Esophagus muscularis mucosa (tissue), 4 donors: Measurements from ENCODE around the gene MECR. TPM values are rescaled to one million over a fixed set of nuclear protein-coding genes. Genes with fewer than 3 reads are reported as not detected.

Experiments
- DNase-seq: peaks from one replicate; pipeline ENCODE4 v3.0.0-alpha.2; 2017; ENCODE audit errors: extremely low spot score
- H3K27ac ChIP-seq, 4 donors: fragments of 200-600 bp; sonication (generic); replicated peaks in 1 of 4; 1 replicate in 3 of 4; 2 replicates in 1 of 4; pipeline ENCODE4 v1.5.1; 2016 to 2019; ENCODE audit warnings: mild to moderate bottlenecking in 1 of 4
- H3K27me3 ChIP-seq, 4 donors: fragments of 200-600 bp; sonication (generic); one replicate each; pipeline versions ENCODE4 v1.5.1 to v1.6.0; 2016 to 2019
- H3K36me3 ChIP-seq, 4 donors: fragments of 200-600 bp; sonication (generic); one replicate each; pipeline ENCODE4 v1.5.1; 2016 to 2019
- H3K4me1 ChIP-seq, 4 donors: fragments of 200-600 bp; sonication (generic); one replicate each; pipeline ENCODE4 v1.5.1; 2016 to 2019
- H3K4me3 ChIP-seq, 4 donors: fragments of 200-600 bp; sonication (generic); 1 replicate in 2 of 4; 2 replicates in 2 of 4; pipeline ENCODE4 v1.5.1; 2016 to 2019; ENCODE audit warnings: mild to moderate bottlenecking in 4 of 4, moderate library complexity in 1 of 4
- H3K9me3 ChIP-seq, 4 donors: fragments of 200-600 bp; sonication (generic); 1 replicate in 3 of 4; 2 replicates in 1 of 4; pipeline ENCODE4 v1.5.1; 2016 to 2019
- EP300 ChIP-seq: sonication (generic); formaldehyde crosslinking; IDR thresholded peaks from one replicate; pipeline ENCODE4 v1.6.1; 2017; ENCODE audit warnings: antibody characterized with exemption
- POLR2A ChIP-seq: fragments of 450-650 bp; IDR thresholded peaks from one replicate; pipeline ENCODE4 v1.6.1; 2017; ENCODE audit warnings: antibody characterized with exemption, moderate library complexity, mild to moderate bottlenecking, low read depth
- POLR2AphosphoS5 ChIP-seq, 2 donors: sonication (generic); formaldehyde crosslinking; IDR thresholded peaks; one replicate each; pipeline ENCODE4 v1.6.1; 2017; ENCODE audit warnings: antibody characterized with exemption in 2 of 2
- WGBS: methylation state at CpG from one replicate; pipeline ENCODE4 v1.1.5; 2018; 5-methylcytosine and 5-hydroxymethylcytosine counted together
- intact Hi-C: fragments of 100-400 bp; cut with DNase I; formaldehyde crosslinking; loops from one replicate; pipeline ENCODE4 v1.15.1; 2023
- total RNA-seq, 4 donors: library from RNA; depleted of rRNA; stranded (reverse); fragments of >200 nt; gene quantifications; one replicate each; pipeline versions ENCODE4 v1.1.0 to v1.2.1, GENCODE V29; 2016
- TF ChIP-seq, protein P1 (sequence below), 3 experiments: fragments of 200-600 bp in 2 of 3; fragments of 450-650 bp in 1 of 3; sonication (generic) in 2 of 3; IDR thresholded peaks; one replicate each; pipeline ENCODE4 v1.5.1; 2017 to 2019; ENCODE audit warnings: antibody characterized with exemption in 3 of 3, mild to moderate bottlenecking in 2 of 3, moderate library complexity in 1 of 3

MECR gene
- total RNA-seq, 4 donors from 2014 or later = 15.4 to 20.2 (median 18.6) TPM

DNA sequence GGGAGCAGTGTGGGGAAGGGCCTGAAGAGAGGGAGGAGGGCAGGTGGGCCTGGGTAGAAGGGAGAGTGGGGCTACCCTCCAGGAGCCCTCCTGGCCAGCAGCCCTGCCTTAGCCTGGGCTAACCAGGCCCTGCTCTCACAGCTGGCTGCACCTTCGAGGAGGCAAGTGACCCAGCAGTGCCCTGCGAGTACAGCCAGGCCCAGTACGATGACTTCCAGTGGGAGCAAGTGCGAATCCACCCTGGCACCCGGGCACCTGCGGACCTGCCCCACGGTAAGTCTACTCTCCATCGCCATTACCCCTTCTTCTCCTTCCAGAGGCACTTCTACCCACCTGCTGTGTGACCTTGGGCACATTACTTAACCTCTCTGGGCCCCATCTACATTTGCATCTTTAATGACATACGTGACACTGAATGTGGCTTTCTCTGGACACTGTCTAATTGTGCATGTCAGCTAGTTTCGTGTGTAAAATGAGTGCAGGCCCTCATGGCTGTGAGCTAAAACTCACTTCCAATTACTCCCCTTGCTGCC is 24.5 kb upstream of the MECR start:
- no peak overlapping the region for H3K27ac ChIP-seq
- WGBS = 91% methylated on average over 8 of the region's 10 CpGs
- H3K4me1 ChIP-seq = peaks cover 12 to 25% (median 16%) of the 10 kb centered on the region in 4 donors
- no peak overlapping the region for H3K4me3 ChIP-seq
- H3K36me3 ChIP-seq = no peaks in the 10 kb centered on the region
- intact Hi-C loops = no loop called here
- peaks cover 0 to 25% (median 0%) of the 10 kb centered on the region in 4 donors for H3K27me3 ChIP-seq
- DNase-seq = no peak
- TF ChIP-seq, protein P1, sequence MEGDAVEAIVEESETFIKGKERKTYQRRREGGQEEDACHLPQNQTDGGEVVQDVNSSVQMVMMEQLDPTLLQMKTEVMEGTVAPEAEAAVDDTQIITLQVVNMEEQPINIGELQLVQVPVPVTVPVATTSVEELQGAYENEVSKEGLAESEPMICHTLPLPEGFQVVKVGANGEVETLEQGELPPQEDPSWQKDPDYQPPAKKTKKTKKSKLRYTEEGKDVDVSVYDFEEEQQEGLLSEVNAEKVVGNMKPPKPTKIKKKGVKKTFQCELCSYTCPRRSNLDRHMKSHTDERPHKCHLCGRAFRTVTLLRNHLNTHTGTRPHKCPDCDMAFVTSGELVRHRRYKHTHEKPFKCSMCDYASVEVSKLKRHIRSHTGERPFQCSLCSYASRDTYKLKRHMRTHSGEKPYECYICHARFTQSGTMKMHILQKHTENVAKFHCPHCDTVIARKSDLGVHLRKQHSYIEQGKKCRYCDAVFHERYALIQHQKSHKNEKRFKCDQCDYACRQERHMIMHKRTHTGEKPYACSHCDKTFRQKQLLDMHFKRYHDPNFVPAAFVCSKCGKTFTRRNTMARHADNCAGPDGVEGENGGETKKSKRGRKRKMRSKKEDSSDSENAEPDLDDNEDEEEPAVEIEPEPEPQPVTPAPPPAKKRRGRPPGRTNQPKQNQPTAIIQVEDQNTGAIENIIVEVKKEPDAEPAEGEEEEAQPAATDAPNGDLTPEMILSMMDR (IDR thresholded peaks at IDR 0.05) = no peak
- TF ChIP-seq POLR2A (no peak), POLR2AphosphoS5 (IDR thresholded peaks at IDR 0.05) (no peak), EP300 (no peak)
- no peaks in the 10 kb centered on the region for H3K9me3 ChIP-seq

DNA sequence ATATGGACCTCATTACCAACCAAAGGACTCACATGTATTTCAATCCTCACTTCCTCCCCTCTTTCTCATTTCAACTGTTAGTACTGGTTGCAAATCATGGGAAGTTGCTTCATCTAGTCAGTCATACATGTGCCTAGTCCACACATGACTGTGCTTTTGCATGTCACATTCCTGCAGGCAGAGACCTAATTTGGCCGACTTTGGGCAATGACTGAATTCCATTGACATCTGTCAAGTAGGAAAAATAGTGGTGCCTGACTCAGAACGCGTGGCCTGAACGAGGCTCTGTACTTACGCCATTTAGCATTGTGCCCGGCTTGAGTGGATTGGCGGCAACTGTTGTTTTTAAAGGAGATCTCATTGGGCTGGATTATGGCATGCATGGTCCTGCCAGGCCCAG is 23.6 kb upstream of the MECR start:
- no peaks in the 10 kb centered on the region for H3K36me3 ChIP-seq
- no peak for TF ChIP-seq EP300
- TF ChIP-seq POLR2A = no peak
- TF ChIP-seq, protein P1 (IDR thresholded peaks at IDR 0.05) = no peak
- no peak for TF ChIP-seq POLR2AphosphoS5 (IDR thresholded peaks at IDR 0.05)
- peaks cover 4 to 16% (median 8%) of the 10 kb centered on the region in 4 donors for H3K4me1 ChIP-seq
- H3K27me3 ChIP-seq = peaks cover 0 to 16% (median 0%) of the 10 kb centered on the region in 4 donors
- no peak overlapping the region for H3K27ac ChIP-seq
- intact Hi-C loops = no loop called here
- H3K9me3 ChIP-seq = no peaks in the 10 kb centered on the region
- no peak overlapping the region for H3K4me3 ChIP-seq
- DNase-seq = no peak
- WGBS = 89% methylated on average over 7 of the region's 7 CpGs

DNA sequence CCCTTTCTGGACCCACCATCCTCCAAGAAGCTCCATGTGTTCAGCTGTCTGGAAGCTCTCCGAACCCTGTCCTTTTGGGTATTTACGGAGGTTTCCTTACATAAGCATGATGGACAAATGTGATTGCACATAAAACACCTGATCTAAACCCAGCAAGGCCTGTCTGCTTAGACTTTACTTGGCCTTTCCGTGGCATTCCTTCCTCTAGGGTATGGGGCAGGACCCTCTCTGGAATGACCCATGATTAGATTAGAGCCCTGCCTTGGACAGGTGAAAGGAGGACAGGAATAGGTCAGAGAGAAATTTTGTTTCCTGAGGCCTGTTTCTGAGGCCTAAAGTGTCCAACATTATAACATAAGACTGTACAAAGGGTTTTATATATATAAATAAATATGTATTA is 22.4 kb upstream of the MECR start:
- Histone ChIP-seq H3K9me3 (no peaks in the 10 kb centered on the region), H3K36me3 (no peaks in the 10 kb centered on the region), H3K27ac (no peak overlapping the region), H3K27me3 (peaks cover 0 to 5% (median 0%) of the 10 kb centered on the region in 4 donors), H3K4me3 (no peak overlapping the region), H3K4me1 (peaks cover 0 to 9% (median 2%) of the 10 kb centered on the region in 4 donors)
- intact Hi-C loops = no loop called here
- WGBS = 90% methylated on average over 3 of the region's 3 CpGs
- no peak for DNase-seq
- TF ChIP-seq, protein P1 (IDR thresholded peaks at IDR 0.05) = no peak
- TF ChIP-seq EP300 (no peak), POLR2A (no peak), POLR2AphosphoS5 (IDR thresholded peaks at IDR 0.05) (no peak)

DNA sequence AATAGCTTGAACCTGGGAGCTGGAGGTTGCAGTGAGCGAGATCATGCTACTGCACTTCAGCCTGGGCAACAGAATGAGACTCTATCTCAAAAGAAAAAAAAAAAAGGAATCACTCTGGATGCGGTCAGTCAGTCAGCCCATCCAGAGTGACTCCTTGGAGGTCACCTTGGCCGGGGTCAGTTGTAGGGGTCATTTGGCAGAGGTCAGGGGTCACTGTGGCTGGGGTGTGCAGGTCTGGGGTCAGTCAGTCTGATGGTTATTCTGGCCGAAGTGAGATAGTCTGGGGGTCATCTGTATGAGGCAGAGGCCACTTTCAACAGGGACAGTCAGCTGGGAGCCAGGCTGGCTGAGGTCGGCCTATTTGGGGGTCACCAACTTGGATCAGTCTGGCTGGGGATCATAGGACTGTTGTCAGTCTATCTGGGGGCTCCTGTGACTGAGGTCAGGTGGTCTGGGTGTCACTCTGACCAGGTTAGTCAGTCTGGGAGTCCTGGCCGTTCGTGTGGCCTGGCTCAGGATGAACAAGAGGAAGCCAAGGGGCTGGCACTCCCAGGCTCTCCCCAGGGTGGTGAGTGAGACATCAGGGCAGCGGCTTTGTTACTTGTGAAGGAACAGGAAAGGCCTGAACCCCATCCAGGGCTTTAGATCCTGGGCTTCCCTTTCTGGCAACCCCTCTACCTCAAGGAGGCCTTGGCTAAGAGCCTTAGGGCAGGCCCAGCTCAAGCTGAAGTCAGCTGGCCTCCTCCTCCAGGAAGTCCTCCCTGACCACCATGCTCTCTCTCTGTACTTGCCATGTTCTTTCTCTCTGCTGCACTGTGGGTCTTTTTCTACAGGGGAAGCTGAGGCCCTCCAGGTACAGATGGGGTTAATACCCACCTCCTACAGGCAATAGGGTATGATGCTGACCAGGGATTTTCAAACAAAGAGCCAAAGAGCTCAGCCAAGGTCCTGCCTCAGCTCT is 20.7 kb upstream of the MECR start:
- TF ChIP-seq POLR2AphosphoS5 (IDR thresholded peaks at IDR 0.05) = no peak
- no peak for TF ChIP-seq POLR2A
- TF ChIP-seq, protein P1 (IDR thresholded peaks at IDR 0.05) = no peak
- TF ChIP-seq EP300 = no peak
- DNase-seq = no peak
- H3K36me3 ChIP-seq = no peaks in the 10 kb centered on the region
- no peak overlapping the region for H3K27ac ChIP-seq
- intact Hi-C loops = no loop called here
- H3K9me3 ChIP-seq = no peaks in the 10 kb centered on the region
- H3K4me3 ChIP-seq = no peak overlapping the region
- H3K4me1 ChIP-seq = no peaks in the 10 kb centered on the region
- 95% methylated on average over 5 of the region's 8 CpGs for WGBS
- H3K27me3 ChIP-seq = peaks cover 0 to 4% (median 0%) of the 10 kb centered on the region in 4 donors
